Epithelial cell of esophagus (primary cell): Measurements from ENCODE around the gene CFAP20DC.

ENCODE experiments used
- DNase-seq: peaks from one replicate; pipeline ENCODE4 v3.0.0; 2010; ENCODE audit warnings: low read depth
- H3K4me3 ChIP-seq: 2 replicates; pipeline ENCODE4 v1.5.1; 2011; ENCODE audit warnings: mild to moderate bottlenecking, low read length, control low read depth
- TF ChIP-seq, protein P1 (sequence below): IDR thresholded peaks from 2 replicates; pipeline ENCODE4 v1.5.1; 2011; ENCODE audit warnings: low read depth, mild to moderate bottlenecking, low read length, control low read depth, inconsistent platforms; ENCODE audit not compliant: insufficient read depth; ENCODE audit errors: missing control alignments

The CFAP20DC gene

DNA sequence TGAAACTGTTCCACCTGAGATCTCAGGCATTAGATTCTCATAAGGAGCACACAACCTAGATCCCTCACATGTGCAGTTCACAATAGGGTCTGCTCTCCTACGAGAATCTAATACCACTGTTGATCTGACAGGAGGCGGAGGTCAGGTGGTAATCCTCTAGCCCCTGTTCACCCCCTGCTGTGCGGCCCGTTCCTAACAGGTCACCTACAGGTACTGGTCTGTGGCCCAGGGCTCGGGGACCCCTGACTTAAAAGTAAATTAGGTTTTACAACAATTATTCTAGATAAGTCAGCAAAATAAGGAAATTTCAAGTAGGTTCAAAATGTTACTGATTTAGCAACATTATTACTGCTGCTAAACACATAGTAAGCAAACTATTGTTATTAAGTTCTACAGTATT is 58.2 kb downstream of the CFAP20DC start:
- no peak for DNase-seq
- no peak overlapping the region for H3K4me3 ChIP-seq
- TF ChIP-seq, protein P1, sequence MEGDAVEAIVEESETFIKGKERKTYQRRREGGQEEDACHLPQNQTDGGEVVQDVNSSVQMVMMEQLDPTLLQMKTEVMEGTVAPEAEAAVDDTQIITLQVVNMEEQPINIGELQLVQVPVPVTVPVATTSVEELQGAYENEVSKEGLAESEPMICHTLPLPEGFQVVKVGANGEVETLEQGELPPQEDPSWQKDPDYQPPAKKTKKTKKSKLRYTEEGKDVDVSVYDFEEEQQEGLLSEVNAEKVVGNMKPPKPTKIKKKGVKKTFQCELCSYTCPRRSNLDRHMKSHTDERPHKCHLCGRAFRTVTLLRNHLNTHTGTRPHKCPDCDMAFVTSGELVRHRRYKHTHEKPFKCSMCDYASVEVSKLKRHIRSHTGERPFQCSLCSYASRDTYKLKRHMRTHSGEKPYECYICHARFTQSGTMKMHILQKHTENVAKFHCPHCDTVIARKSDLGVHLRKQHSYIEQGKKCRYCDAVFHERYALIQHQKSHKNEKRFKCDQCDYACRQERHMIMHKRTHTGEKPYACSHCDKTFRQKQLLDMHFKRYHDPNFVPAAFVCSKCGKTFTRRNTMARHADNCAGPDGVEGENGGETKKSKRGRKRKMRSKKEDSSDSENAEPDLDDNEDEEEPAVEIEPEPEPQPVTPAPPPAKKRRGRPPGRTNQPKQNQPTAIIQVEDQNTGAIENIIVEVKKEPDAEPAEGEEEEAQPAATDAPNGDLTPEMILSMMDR: no peak

- DNase-seq: no peak
- TF ChIP-seq, protein P1: no peak
- no peak overlapping the region for H3K4me3 ChIP-seq
Measured at GRCh38 chr3:58991026-58991425, 58.8 kb downstream of the CFAP20DC start.

GRCh38 chr3:58989955-58990354 is 59.9 kb downstream of the CFAP20DC start:
- no peak overlapping the region for H3K4me3 ChIP-seq
- no peak for DNase-seq
- TF ChIP-seq, protein P1: no peak

DNA sequence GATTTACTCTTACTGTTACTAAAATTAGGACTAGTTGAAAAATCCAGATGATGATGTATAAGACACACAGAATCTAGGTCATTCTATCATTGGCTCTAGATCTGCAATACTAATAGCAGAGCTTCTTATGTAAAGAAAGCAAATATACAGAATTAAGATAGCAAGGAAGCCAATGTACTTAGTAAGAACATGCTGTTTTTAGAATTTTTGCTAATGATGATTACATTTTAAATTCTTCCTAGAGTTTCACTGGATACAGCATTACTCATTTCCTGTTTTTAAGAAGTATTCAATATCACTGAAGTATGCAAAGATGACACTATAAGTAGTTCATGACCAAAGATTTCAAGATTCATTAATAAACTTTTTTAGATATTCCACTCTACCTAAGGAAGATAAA is 60.7 kb downstream of the CFAP20DC start:
- peak; percentile 71 for DNase-seq
- H3K4me3 ChIP-seq: no peak overlapping the region
- TF ChIP-seq, protein P1: no peak

- no peak for DNase-seq
- no peak overlapping the region for H3K4me3 ChIP-seq
- TF ChIP-seq, protein P1: no peak
Measured at GRCh38 chr3:58988041-58988440, 61.8 kb downstream of the CFAP20DC start.

DNA sequence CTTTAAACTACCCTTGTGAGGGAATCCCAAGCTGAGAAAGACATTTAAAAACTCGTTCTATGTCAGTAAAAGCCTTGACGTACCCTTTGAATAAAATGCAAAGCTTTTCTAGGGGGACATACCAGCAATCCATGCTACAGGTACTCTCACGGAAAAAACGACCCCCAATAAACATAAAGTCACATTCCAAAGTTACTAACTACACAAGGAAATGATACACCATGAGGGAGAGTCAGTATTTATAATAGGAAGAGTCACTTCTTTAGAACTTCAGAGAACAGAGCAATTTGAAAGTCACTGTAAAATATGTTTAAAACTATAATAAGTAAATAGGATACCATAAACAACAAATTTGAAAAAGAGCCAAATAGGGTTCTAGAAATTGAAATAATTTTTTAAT is 63.2 kb downstream of the CFAP20DC start:
- no peak overlapping the region for H3K4me3 ChIP-seq
- TF ChIP-seq, protein P1: no peak

DNA sequence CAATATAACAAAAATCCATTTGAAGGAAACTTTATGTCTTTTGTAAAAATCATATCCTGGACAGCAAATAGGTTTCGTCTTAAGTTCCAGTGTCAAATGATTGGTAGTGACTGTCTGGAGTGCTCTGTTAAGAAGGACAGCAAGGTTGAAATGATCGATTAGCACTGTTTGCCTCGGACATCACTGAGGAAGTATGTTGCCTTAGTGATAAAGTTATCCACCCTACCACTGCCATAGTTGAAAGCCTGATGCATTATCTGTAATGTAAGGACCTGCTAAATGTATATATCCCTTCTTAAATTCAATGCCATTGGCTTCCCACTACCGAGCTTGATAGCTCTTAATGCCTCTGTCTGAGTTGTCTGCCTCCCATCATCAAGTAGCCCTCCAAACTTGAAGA is 70.0 kb downstream of the CFAP20DC start:
- no peak for DNase-seq
- TF ChIP-seq, protein P1: no peak
- H3K4me3 ChIP-seq: no peak overlapping the region

More for the DNA sequence above, 63.2 kb downstream of the CFAP20DC start:
- DNase-seq: no peak
